Activated CD8-positive, alpha-beta memory T cell treated with anti-CD3 and anti-CD28 coated beads, Interleukin-2, amount 10 ng/mL, durations not matched to agents 7 days and 5 days (primary cell): Measurements from ENCODE around the gene PRRT1B. TPM values are rescaled to one million over a fixed set of nuclear protein-coding genes. Genes with fewer than 3 reads are reported as not detected.

Source experiments
- ATAC-seq: fragments of 150-1000 bp; cut with Tn5 transposase; one replicate; pipeline ENCODE4 v1.10.0; 2021; ENCODE audit warnings: moderate library complexity
- CTCF ChIA-PET: fragments of 350-600 bp; sonication (Branson Sonifier 250); formaldehyde crosslinking; loops from one replicate; lab custom pipeline; 2021; ENCODE audit warnings: antibody characterized with exemption; lab: Charles Lee
- DNase-seq: peaks from one replicate; pipeline ENCODE4 v3.0.0-alpha.2; 2020
- H3K27ac Mint-ChIP-seq: one replicate; pipeline ENCODE4 v1.8.0; 2021; ENCODE audit warnings: mild to moderate bottlenecking, mixed read lengths
- H3K27me3 Mint-ChIP-seq: one replicate; pipeline ENCODE4 v1.8.0; 2021; ENCODE audit warnings: mixed read lengths
- H3K36me3 Mint-ChIP-seq: one replicate; pipeline ENCODE4 v1.8.0; 2021; ENCODE audit warnings: mild to moderate bottlenecking, mixed read lengths
- H3K4me1 Mint-ChIP-seq: one replicate; pipeline ENCODE4 v1.8.0; 2021; ENCODE audit warnings: mixed read lengths
- H3K4me3 Mint-ChIP-seq: one replicate; pipeline ENCODE4 v1.8.0; 2021; ENCODE audit warnings: mild to moderate bottlenecking, moderate library complexity, mixed read lengths
- H3K9me3 Mint-ChIP-seq: one replicate; pipeline ENCODE4 v1.8.0; 2022; ENCODE audit warnings: low read depth, mixed read lengths
- total RNA-seq, 2 experiments: library from RNA; stranded (reverse); gene quantifications; one replicate each; pipeline ENCODE4 v1.2.3, GENCODE V29; 2021

Gene PRRT1B
- total RNA-seq = not detected

- H3K36me3 Mint-ChIP-seq = peaks cover 25% of the 10 kb centered on the region
- H3K4me3 Mint-ChIP-seq = no peak within 1 kb of the TSS
- H3K4me1 Mint-ChIP-seq = peaks cover 13% of the 10 kb centered on the region
- peaks cover 23% of the 10 kb centered on the region for H3K9me3 Mint-ChIP-seq
- DNase-seq = no peak
- no peak for ATAC-seq
- peaks cover 55% of the 10 kb centered on the region for H3K27me3 Mint-ChIP-seq
- no peak within 1 kb of the TSS for H3K27ac Mint-ChIP-seq
- CTCF ChIA-PET = interaction anchor here (0.6 to 0.9 kb wide), 2 partner anchors 20 to 63 kb away, joined by 3 read pairs; no protein-coding TSS in a partner anchor
Measured at GRCh38 chr9:131545003-131545785, at the start of gene PRRT1B. Gene PRRT1B (plus strand): TSS chr9:131545523. CDS start chr9:131545616, 93 bp downstream.

- ATAC-seq = no peak
- CTCF ChIA-PET = interaction anchor here (0.9 kb wide), 1 partner anchor 12 kb away, joined by 4 read pairs; no protein-coding TSS in a partner anchor
- Mint-ChIP-seq H3K36me3 (peaks cover 60% of the 10 kb centered on the region), H3K27me3 (no peaks in the 10 kb centered on the region), H3K9me3 (no peaks in the 10 kb centered on the region), H3K4me1 (peaks cover 28% of the 10 kb centered on the region), H3K27ac (no peak overlapping the region), H3K4me3 (no peak overlapping the region)
- DNase-seq = no peak
Measured at GRCh38 chr9:131495785-131496184, 49.5 kb upstream of the PRRT1B start.

GRCh38 chr9:131496844-131497405 is 48.4 kb upstream of the PRRT1B start:
- no peaks in the 10 kb centered on the region for H3K9me3 Mint-ChIP-seq
- H3K4me3 Mint-ChIP-seq = no peak overlapping the region
- CTCF ChIA-PET = interaction anchor here (1.1 kb wide), 1 partner anchor 244 kb away, joined by 4 read pairs; no protein-coding TSS in a partner anchor
- ATAC-seq (no peak), DNase-seq (no peak)
- no peak overlapping the region for H3K27ac Mint-ChIP-seq
- H3K36me3 Mint-ChIP-seq = peaks cover 55% of the 10 kb centered on the region
- H3K27me3 Mint-ChIP-seq = no peaks in the 10 kb centered on the region
- peaks cover 40% of the 10 kb centered on the region for H3K4me1 Mint-ChIP-seq

GRCh38 chr9:131499254-131499767 is 46.0 kb upstream of the PRRT1B start:
- Mint-ChIP-seq H3K9me3 (no peaks in the 10 kb centered on the region), H3K4me1 (peaks cover 58% of the 10 kb centered on the region), H3K27me3 (no peaks in the 10 kb centered on the region), H3K4me3 (no peak overlapping the region), H3K27ac (peak overlapping the region; percentile 79), H3K36me3 (peaks cover 34% of the 10 kb centered on the region)
- DNase-seq (no peak), ATAC-seq (no peak)
- CTCF ChIA-PET = interaction anchor here (0.8 to 3.2 kb wide), 8 partner anchors 15 to 246 kb away, joined by 3 to 12 read pairs (median 4); partner anchors contain the start of gene RAPGEF1

- H3K4me1 Mint-ChIP-seq = peaks cover 65% of the 10 kb centered on the region
- DNase-seq = peak; percentile 86
Measured at GRCh38 chr9:131500377-131500776, 44.9 kb upstream of the PRRT1B start.

GRCh38 chr9:131500939-131501541 is 44.3 kb upstream of the PRRT1B start:
- CTCF ChIA-PET = interaction anchor here (0.8 to 3.2 kb wide), 13 partner anchors 9 to 254 kb away, joined by 3 to 12 read pairs (median 3); partner anchors contain the start of gene RAPGEF1
- peaks cover 30% of the 10 kb centered on the region for H3K36me3 Mint-ChIP-seq
- DNase-seq (peak; percentile 85), ATAC-seq (peak; percentile 41)
- peak overlapping the region; percentile 59 for H3K4me3 Mint-ChIP-seq
- H3K27ac Mint-ChIP-seq = peak overlapping the region; percentile 86
- H3K27me3 Mint-ChIP-seq = no peaks in the 10 kb centered on the region
- H3K9me3 Mint-ChIP-seq = no peaks in the 10 kb centered on the region
- peaks cover 67% of the 10 kb centered on the region for H3K4me1 Mint-ChIP-seq

More at GRCh38 chr9:131500377-131500776, 44.9 kb upstream of the PRRT1B start:
- Mint-ChIP-seq H3K4me3 (peak overlapping the region; percentile 59), H3K27me3 (no peaks in the 10 kb centered on the region), H3K36me3 (peaks cover 33% of the 10 kb centered on the region), H3K9me3 (no peaks in the 10 kb centered on the region), H3K27ac (peak overlapping the region; percentile 86)
- ATAC-seq = peak; percentile 43
- CTCF ChIA-PET = interaction anchor here (0.8 to 3.2 kb wide), 15 partner anchors 8 to 254 kb away, joined by 3 to 12 read pairs (median 3); partner anchors contain the start of gene RAPGEF1

GRCh38 chr9:131502781-131503625 is 42.3 kb upstream of the PRRT1B start, which contains the start of gene POMT1:
Gene POMT1 (plus strand): TSS chr9:131502918. CDS start chr9:131504219, 1,301 bp downstream.
- Mint-ChIP-seq H3K4me3 (peak within 1 kb of the TSS; percentile 87), H3K27me3 (no peaks in the 10 kb centered on the region), H3K27ac (peak within 1 kb of the TSS; percentile 84), H3K9me3 (no peaks in the 10 kb centered on the region), H3K36me3 (peaks cover 25% of the 10 kb centered on the region), H3K4me1 (peaks cover 62% of the 10 kb centered on the region)
- DNase-seq = peak; percentile 91
- peak; percentile 73 for ATAC-seq
- CTCF ChIA-PET = interaction anchor here (0.6 to 2.4 kb wide), 16 partner anchors 9 to 817 kb away, joined by 3 to 10 read pairs (median 4); no protein-coding TSS in a partner anchor

GRCh38 chr9:131503626-131504465 is 41.5 kb upstream of the PRRT1B start:
- Mint-ChIP-seq H3K27me3 (no peaks in the 10 kb centered on the region), H3K4me3 (peak overlapping the region; percentile 87), H3K4me1 (peaks cover 58% of the 10 kb centered on the region), H3K9me3 (no peaks in the 10 kb centered on the region), H3K36me3 (peaks cover 19% of the 10 kb centered on the region), H3K27ac (peak overlapping the region; percentile 84)
- CTCF ChIA-PET = interaction anchor here (0.6 to 2.4 kb wide), 16 partner anchors 8 to 818 kb away, joined by 3 to 10 read pairs (median 4); no protein-coding TSS in a partner anchor
- ATAC-seq (peak; percentile 50), DNase-seq (peak; percentile 92)

GRCh38 chr9:131505012-131505411 is 40.3 kb upstream of the PRRT1B start:
- no peak overlapping the region for H3K4me3 Mint-ChIP-seq
- H3K27me3 Mint-ChIP-seq = no peaks in the 10 kb centered on the region
- DNase-seq (no peak), ATAC-seq (no peak)
- no peaks in the 10 kb centered on the region for H3K9me3 Mint-ChIP-seq
- H3K27ac Mint-ChIP-seq = no peak overlapping the region
- H3K36me3 Mint-ChIP-seq = peaks cover 16% of the 10 kb centered on the region
- CTCF ChIA-PET = interaction anchor here (2.4 kb wide), 1 partner anchor 80 kb away, joined by 7 read pairs; no protein-coding TSS in a partner anchor
- peaks cover 47% of the 10 kb centered on the region for H3K4me1 Mint-ChIP-seq

- CTCF ChIA-PET = interaction anchor here (1.1 kb wide), 1 partner anchor 8 kb away, joined by 3 read pairs; the partner anchor contains the start of gene POMT1
Measured at GRCh38 chr9:131511416-131511815, 33.9 kb upstream of the PRRT1B start.

GRCh38 chr9:131511880-131512279 is 33.4 kb upstream of the PRRT1B start:
- CTCF ChIA-PET = interaction anchor here (1.1 kb wide), 1 partner anchor 9 kb away, joined by 3 read pairs; the partner anchor contains the start of gene POMT1
- no peak overlapping the region for H3K27ac Mint-ChIP-seq
- ATAC-seq = no peak

More at GRCh38 chr9:131511416-131511815, 33.9 kb upstream of the PRRT1B start:
- H3K4me3 Mint-ChIP-seq = no peak overlapping the region
- no peaks in the 10 kb centered on the region for H3K4me1 Mint-ChIP-seq
- H3K36me3 Mint-ChIP-seq = peaks cover 26% of the 10 kb centered on the region
- H3K27me3 Mint-ChIP-seq = no peaks in the 10 kb centered on the region
- no peak overlapping the region for H3K27ac Mint-ChIP-seq
- no peak for ATAC-seq
- DNase-seq = no peak
- H3K9me3 Mint-ChIP-seq = no peaks in the 10 kb centered on the region

More at GRCh38 chr9:131511880-131512279, 33.4 kb upstream of the PRRT1B start:
- peaks cover 24% of the 10 kb centered on the region for H3K36me3 Mint-ChIP-seq
- H3K4me3 Mint-ChIP-seq = no peak overlapping the region
- H3K27me3 Mint-ChIP-seq = no peaks in the 10 kb centered on the region
- H3K4me1 Mint-ChIP-seq = no peaks in the 10 kb centered on the region
- no peak for DNase-seq
- H3K9me3 Mint-ChIP-seq = no peaks in the 10 kb centered on the region
